ENCODE measurements around the gene ST8SIA4. TPM values are rescaled to one million over a fixed set of nuclear protein-coding genes. Genes with fewer than 3 reads are reported as not detected.

The ST8SIA4 gene
- total and polyA plus RNA-seq, 10 of the 15 experiments (the other 5 are each of a cell fraction or from before 2014, with no cell fraction given), result 4.4 to 30.9 (median 19.5) TPM

DNA sequence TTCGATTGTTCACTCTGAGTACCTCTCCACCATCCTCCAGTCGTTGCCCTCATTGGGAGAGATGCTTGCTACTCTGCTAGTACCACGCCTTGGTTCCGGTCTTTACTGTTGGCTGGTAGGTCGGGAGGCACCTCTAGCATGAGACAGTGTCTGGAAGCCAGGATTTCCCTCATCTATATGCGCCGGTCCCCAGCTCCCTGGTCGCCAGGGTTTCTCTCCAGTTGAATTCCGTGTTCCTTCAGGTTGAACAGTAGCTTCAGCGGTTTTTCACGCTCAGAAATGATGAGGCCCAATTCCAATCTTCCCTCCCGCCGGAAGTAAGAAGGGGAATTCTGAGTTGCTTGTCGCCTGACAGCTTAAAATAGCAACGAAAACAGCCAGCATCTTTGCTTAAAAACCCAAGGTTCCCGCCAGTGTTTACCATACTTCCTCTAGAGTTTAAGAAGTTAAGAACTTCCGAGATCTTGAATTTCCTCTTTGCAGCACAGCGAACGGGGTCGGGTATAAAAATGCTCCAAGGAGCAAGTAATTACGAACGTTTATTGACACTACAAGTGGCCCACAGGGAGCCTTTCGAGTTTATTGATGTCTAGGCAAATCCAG is 1.3 kb upstream of the ST8SIA4 start (continued):
- TF ChIP-seq NBN (IDR thresholded peaks at IDR 0.05) (peak; percentile 42; the same call in 1 of the 2 replicates), ATF7 (IDR thresholded peaks at IDR 0.05; ENCODE audit: low read depth) (no peak), USF1 (IDR thresholded peaks at IDR 0.05; ENCODE audit: borderline replicate concordance, extremely low read length, insufficient read depth, low read depth, low read length) (no peak), BACH1 (IDR thresholded peaks at IDR 0.05; ENCODE audit: borderline replicate concordance) (no peak), ZBED1 (IDR thresholded peaks at IDR 0.05; ENCODE audit: borderline replicate concordance) (no peak), EZH2 (IDR thresholded peaks at IDR 0.05; ENCODE audit: borderline replicate concordance, control insufficient read depth, low read depth, low read length) (no peak), PAX8 (IDR thresholded peaks at IDR 0.05) (no peak), RCOR1 (conservative IDR thresholded peaks at IDR 0.05; ENCODE audit: low read depth, low read length) (no peak), SMARCA5 (IDR thresholded peaks at IDR 0.05) (no peak), RAD21 (IDR thresholded peaks at IDR 0.05; ENCODE audit: insufficient read depth, low read depth, low read length) (no peak), ZSCAN29 (IDR thresholded peaks at IDR 0.05) (no peak), ATF3 (IDR thresholded peaks at IDR 0.05; ENCODE audit: borderline replicate concordance, extremely low read depth, low read depth, low read length) (no peak), ASH2L (IDR thresholded peaks at IDR 0.05; ENCODE audit: borderline replicate concordance, low read depth) (peak; percentile 66; the same call in 1 of the 2 replicates), SPI1 (IDR thresholded peaks at IDR 0.05; ENCODE audit: borderline replicate concordance, insufficient read depth, low read depth, low read length) (no peak), EGR1 (IDR thresholded peaks at IDR 0.05; ENCODE audit: borderline replicate concordance in 1 of 2, low read depth in 2 of 2, low read length in 2 of 2) (peak in 1 of 2 experiments; percentile 32; a peak in 1 of 3 replicates), SP1 (IDR thresholded peaks at IDR 0.05; ENCODE audit: low read depth, low read length) (no peak), TCF3 (IDR thresholded peaks at IDR 0.05; ENCODE audit: borderline replicate concordance, insufficient read depth, low read depth, low read length) (no peak), RELA (IDR thresholded peaks at IDR 0.05; ENCODE audit: borderline replicate concordance, partially characterized antibody) (peak; percentile 36), PKNOX1 (IDR thresholded peaks at IDR 0.05) (peak; percentile 93), YY1 (IDR thresholded peaks at IDR 0.05; ENCODE audit: low read depth, low read length) (0 out of 2 replicates have a peak, but pooled peaks have one; percentile 32), ZBTB40 (IDR thresholded peaks at IDR 0.05; ENCODE audit: borderline replicate concordance) (peak; percentile 22; the same call in 1 of the 2 replicates)
- TF ChIP-seq, protein P1, sequence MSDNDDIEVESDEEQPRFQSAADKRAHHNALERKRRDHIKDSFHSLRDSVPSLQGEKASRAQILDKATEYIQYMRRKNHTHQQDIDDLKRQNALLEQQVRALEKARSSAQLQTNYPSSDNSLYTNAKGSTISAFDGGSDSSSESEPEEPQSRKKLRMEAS (IDR thresholded peaks at IDR 0.05; ENCODE audit: low read depth, low read length), result no peak
- TF ChIP-seq, protein P2, sequence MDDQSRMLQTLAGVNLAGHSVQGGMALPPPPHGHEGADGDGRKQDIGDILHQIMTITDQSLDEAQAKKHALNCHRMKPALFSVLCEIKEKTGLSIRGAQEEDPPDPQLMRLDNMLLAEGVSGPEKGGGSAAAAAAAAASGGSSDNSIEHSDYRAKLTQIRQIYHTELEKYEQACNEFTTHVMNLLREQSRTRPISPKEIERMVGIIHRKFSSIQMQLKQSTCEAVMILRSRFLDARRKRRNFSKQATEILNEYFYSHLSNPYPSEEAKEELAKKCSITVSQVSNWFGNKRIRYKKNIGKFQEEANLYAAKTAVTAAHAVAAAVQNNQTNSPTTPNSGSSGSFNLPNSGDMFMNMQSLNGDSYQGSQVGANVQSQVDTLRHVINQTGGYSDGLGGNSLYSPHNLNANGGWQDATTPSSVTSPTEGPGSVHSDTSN (IDR thresholded peaks at IDR 0.05; ENCODE audit: insufficient replicate concordance, low read depth, low read length), result peak; percentile 71

Data from GM12878 (cell line).